Measurements from ENCODE around the gene MIPOL1.
"Not testable (repeated sequence)": the region's sequence is repeated elsewhere in the genome, so short reads cannot be mapped to it uniquely, and the experiment has no call there.

The MIPOL1 gene

DNA sequence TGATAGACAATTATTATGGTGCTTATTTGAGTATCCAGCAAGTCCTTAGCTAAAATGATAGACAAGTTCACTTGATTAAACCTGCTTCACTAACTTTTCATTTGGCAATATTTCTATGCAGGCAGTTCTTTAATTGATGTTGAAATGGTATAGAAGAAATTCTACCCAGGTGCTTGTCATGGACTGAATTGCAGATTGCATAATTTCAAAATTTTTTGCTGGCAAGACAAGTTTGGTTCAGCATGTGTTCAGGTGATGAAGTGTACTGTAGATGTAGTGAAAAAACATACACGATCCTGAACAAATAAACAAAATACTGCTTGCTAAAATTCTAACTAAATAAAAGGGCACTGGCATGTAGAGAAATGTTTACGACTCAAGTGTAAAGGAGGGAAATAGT is 208.4 kb downstream of the MIPOL1 start:
- DNase-seq, result no peak

- no peak for DNase-seq
Measured at GRCh38 chr14:37411079-37411735, 213.5 kb downstream of the MIPOL1 start.

DNA sequence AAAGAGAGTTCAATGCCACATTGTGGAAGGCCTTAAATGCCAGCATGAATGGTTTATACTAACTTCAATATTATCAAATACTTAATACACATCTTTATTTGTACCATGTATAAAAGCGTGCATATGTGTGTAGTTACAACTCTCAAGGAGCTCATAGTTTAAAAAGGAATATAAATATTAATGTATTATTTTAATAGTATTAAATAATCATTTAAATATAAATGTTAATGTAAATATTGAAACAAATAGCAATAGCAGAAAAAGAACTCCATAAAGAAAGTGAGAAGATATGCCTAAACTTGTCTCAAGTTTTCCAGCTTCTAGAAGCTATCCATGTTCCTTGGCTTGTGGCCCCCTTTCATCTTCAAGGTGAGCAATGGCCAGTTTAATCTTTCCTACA is 215.3 kb downstream of the MIPOL1 start:
- no peak for DNase-seq

GRCh38 chr14:37413504-37414003 is 215.8 kb downstream of the MIPOL1 start:
- no peak for DNase-seq

GRCh38 chr14:37416264-37416663 is 218.5 kb downstream of the MIPOL1 start:
- DNase-seq, result no peak

DNA sequence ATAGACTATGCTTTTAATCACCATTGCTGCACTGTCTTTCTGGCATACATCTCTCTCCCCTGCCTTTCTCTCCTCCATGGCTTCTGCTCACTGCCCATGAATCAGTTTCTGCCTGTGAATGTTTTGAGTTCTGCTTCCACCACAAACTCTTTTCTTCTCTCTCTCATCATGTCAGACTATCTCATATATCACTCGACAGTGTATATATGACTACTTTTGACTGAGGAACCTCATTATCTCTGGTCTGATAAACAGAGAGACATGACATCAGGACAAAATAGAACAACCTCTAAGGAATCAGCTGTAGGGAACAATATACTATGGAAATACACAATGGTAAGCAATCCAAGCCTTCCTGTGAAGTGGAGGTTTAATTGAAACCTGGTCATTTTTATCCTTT is 219.4 kb downstream of the MIPOL1 start:
- DNase-seq, result no peak

DNA sequence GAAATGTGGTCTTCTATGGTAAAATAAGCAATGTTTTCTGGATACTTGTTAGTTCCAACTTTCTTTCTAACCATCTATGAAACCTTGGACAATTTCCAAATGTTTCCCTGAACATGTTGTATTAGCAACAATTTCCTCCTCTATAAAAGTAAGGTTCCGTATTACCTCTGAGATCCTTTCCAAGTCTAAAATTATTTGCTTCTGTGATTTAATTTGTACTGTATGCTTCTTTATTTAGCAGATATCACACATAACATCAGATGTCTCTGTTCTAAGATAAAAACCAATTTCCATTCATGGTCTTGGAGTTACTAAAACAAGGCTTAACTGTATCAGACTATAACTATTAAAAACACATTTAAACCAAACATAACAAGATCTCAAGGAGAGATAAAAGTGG is 220.1 kb downstream of the MIPOL1 start:
- no peak for DNase-seq

GRCh38 chr14:37420622-37421021 is 222.9 kb downstream of the MIPOL1 start:
- DNase-seq, result no peak

DNA sequence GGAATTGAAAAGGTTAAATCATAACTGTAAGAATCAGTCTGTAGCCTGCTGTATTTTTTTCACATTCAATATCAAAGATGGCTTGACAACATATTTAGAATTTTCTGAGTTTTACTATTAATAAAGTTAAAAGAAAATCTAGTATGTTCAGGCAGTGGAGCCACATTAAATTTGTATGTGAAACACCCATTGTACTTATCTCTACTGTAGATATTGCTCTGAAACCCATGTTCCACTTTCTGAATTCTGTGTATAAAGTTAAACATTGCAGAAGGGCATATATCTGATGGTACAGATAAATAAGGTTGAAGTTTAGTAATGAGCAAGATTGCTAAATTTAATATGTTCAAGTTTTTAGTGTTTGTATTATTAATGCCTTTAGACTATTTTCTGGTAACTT is 224.6 kb downstream of the MIPOL1 start:
- DNase-seq, result no peak

GRCh38 chr14:37422748-37423147 is 225.0 kb downstream of the MIPOL1 start:
- DNase-seq, result no peak

DNA sequence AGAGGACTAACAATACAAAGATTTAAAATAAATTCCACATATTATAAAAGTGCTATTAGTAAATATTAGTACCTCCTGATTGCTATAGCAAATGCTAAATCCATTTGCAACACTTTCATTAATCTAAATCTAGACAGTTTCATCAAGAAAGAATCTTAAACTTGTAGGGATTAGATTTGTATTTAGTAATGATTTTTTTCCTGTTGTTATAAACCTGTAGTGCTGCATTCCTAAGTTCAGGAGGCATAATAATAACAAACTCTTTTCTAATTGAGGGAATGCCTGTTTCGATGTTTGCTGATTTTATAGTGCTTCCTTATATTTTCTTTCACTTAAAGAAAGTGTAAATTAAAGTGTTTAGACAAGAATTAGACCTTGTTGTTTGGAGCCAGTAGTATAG is 231.2 kb downstream of the MIPOL1 start:
- no peak for DNase-seq

- no peak for DNase-seq
Measured at GRCh38 chr14:37429618-37430017, 231.9 kb downstream of the MIPOL1 start.

GRCh38 chr14:37434867-37435266 is 237.1 kb downstream of the MIPOL1 start:
- DNase-seq, result no peak

DNA sequence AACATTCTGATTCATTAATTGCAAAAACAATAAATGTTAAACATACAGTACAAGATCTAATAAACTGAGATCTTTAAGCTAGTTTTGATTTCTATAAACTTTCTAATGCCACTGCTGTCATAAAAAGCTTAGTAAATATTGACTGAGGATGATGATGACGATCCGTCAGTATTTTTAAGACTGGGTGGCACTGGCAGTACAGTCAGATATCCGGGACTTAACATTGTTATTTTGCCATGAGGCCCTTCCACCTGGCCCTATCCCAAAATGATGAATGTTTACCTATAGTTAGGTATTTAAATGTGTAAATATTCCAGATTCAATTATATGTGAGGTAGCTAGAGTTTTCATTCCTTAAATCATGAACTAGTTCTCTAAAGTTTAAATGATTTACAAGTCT is 238.8 kb downstream of the MIPOL1 start:
- DNase-seq, result no peak

- DNase-seq, result no peak
Measured at GRCh38 chr14:37437490-37437889, 239.8 kb downstream of the MIPOL1 start.

DNA sequence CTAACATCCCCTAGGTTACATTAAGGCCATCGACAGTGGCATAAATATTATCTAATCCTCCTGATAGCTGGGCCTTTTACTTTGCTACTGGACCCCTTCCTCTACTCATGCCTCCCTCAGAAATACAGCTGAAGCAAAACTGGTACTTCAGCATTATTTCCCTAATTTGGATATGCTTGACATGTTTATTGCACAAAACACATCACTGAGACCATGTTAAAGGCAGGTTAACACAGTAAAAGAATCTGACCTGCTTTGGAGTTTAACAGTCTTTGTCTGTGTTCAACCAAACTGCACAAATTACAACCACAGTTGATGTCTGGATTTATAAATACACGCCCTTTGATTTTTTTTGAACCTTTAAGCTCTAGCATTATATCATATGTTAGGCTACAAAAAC is 240.7 kb downstream of the MIPOL1 start:
- DNase-seq, result no peak

GRCh38 chr14:37443461-37443860 is 245.7 kb downstream of the MIPOL1 start:
- no peak for DNase-seq

DNA sequence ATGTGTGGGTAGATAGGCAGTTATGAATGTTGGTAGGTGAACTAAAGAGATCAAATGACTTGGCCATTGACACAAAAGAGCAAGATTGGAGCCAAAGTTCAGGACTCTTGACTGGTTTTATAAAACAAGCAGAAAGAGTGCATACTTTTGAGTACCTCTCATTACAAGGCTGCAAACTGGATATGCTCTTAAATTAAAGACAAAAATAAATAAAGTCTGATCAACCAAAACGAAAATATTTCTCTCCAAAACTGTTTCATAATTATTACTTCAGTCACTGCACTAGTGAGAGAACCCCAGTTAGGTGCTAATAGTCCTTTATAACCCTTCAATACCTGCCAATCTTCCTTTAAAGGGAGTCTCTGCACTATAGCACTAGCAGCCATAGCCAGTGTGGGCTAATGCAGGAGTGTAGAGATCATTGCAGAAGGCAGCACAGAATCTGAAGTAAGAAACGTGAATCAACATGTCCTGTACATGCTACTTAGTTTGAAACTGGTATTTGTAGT is 250.2 kb downstream of the MIPOL1 start:
- DNase-seq, result no peak

GRCh38 chr14:37452323-37452722 is 254.6 kb downstream of the MIPOL1 start:
- DNase-seq, result no peak

- DNase-seq, result no peak
Measured at GRCh38 chr14:37453985-37454384, 256.2 kb downstream of the MIPOL1 start.

DNA sequence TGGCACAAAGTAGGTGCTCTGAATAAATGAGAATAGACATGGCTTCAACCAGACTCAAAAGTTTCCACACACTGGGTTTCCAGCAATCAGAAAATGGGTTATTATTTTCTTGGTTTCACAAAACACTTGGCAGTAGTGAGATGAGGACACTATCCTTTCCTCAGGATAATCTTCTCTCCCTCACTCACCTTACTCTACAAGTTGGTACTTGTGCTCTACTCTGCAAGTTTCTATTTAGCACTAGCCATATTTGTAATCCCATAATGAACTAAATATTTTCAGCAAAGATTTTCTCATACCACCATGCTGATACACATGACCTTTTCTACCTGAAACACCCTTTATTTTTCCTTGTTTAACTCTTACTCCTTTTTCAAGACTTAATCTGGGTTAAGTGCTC is 259.6 kb downstream of the MIPOL1 start:
- DNase-seq, result no peak

- not testable (repeated sequence) for DNase-seq
Measured at GRCh38 chr14:37462426-37462825, 264.7 kb downstream of the MIPOL1 start.

GRCh38 chr14:37464192-37464858 is 266.6 kb downstream of the MIPOL1 start:
- no peak for DNase-seq

- DNase-seq, result no peak
Measured at GRCh38 chr14:37466003-37466622, 268.4 kb downstream of the MIPOL1 start.

All from NCI-H1436 treated with DMSO at 0.1 percent for 48 hours (cell line).